ENCODE results near the gene TEX11.
A peak's percentile ranks its signal among the peaks of the same experiment; 100 is the strongest.

TEX11 gene

GRCh38 chrX:70774223-70774622 is 134.3 kb downstream of the TEX11 start:
- TF ChIP-seq EZH2phosphoT487 (IDR thresholded peaks at IDR 0.05; ENCODE audit: low read length) (no peak), CTCF (IDR thresholded peaks at IDR 0.05; ENCODE audit: low read length) (no peak), EZH2 (optimal IDR thresholded peaks at IDR 0.05; ENCODE audit: low read depth, low read length) (no peak)
- Histone ChIP-seq H3K27me3 (replicated peaks; ENCODE audit: insufficient read depth, low read length) (no peaks in the 10 kb centered on the region), H3F3A (ENCODE audit: insufficient read depth, low read length) (no peaks in the 10 kb centered on the region), H3K27ac (ENCODE audit: low read length) (no peak overlapping the region), H3K4me1 (ENCODE audit: low read length) (no peaks in the 10 kb centered on the region), H3K9me3 (replicated peaks; ENCODE audit: insufficient read depth, low read length) (no peaks in the 10 kb centered on the region), H3K4me2 (ENCODE audit: low read depth, low read length) (no peak overlapping the region), H3K9ac (ENCODE audit: low read length) (no peak overlapping the region), H3K4me3 (ENCODE audit: low read length) (no peak overlapping the region), H4K20me1 (ENCODE audit: insufficient read depth, low read length) (no peaks in the 10 kb centered on the region), H3K36me3 (replicated peaks; ENCODE audit: insufficient read depth, low read length) (no peaks in the 10 kb centered on the region), H3K79me2 (ENCODE audit: low read length) (no peaks in the 10 kb centered on the region), H2AFZ (ENCODE audit: low read length) (no peak overlapping the region), H3K9me2 (replicated peaks; ENCODE audit: insufficient read depth, low read length) (no peaks in the 10 kb centered on the region)
- no peak for DNase-seq

GRCh38 chrX:70769659-70770227 is 138.8 kb downstream of the TEX11 start:
- no peak overlapping the region for H2AFZ ChIP-seq (ENCODE audit: low read length)
- H3F3A ChIP-seq (ENCODE audit: insufficient read depth, low read length): no peaks in the 10 kb centered on the region
- no peak overlapping the region for H3K27ac ChIP-seq (ENCODE audit: low read length)
- no peaks in the 10 kb centered on the region for H3K9me3 ChIP-seq (replicated peaks; ENCODE audit: insufficient read depth, low read length)
- no peak overlapping the region for H3K4me2 ChIP-seq (ENCODE audit: low read depth, low read length)
- no peaks in the 10 kb centered on the region for H3K4me1 ChIP-seq (ENCODE audit: low read length)
- no peak overlapping the region for H3K9ac ChIP-seq (ENCODE audit: low read length)
- H3K4me3 ChIP-seq (ENCODE audit: low read length): no peak overlapping the region
- H3K36me3 ChIP-seq (replicated peaks; ENCODE audit: insufficient read depth, low read length): no peaks in the 10 kb centered on the region
- no peaks in the 10 kb centered on the region for H3K79me2 ChIP-seq (ENCODE audit: low read length)
- H3K27me3 ChIP-seq (replicated peaks; ENCODE audit: insufficient read depth, low read length): no peaks in the 10 kb centered on the region
- H4K20me1 ChIP-seq (ENCODE audit: insufficient read depth, low read length): no peaks in the 10 kb centered on the region
- TF ChIP-seq EZH2 (optimal IDR thresholded peaks at IDR 0.05; ENCODE audit: low read depth, low read length): no peak
- TF ChIP-seq CTCF (IDR thresholded peaks at IDR 0.05; ENCODE audit: low read length): peak; percentile 48
- H3K9me2 ChIP-seq (replicated peaks; ENCODE audit: insufficient read depth, low read length): no peaks in the 10 kb centered on the region
- DNase-seq: peak; percentile 17

- Histone ChIP-seq H2AFZ (ENCODE audit: low read length) (no peak overlapping the region), H3K9me3 (replicated peaks; ENCODE audit: insufficient read depth, low read length) (no peaks in the 10 kb centered on the region), H3K27ac (ENCODE audit: low read length) (no peak overlapping the region), H3K36me3 (replicated peaks; ENCODE audit: insufficient read depth, low read length) (no peaks in the 10 kb centered on the region), H3K4me1 (ENCODE audit: low read length) (no peaks in the 10 kb centered on the region), H3K4me2 (ENCODE audit: low read depth, low read length) (no peak overlapping the region), H3K4me3 (ENCODE audit: low read length) (no peak overlapping the region), H4K20me1 (ENCODE audit: insufficient read depth, low read length) (no peaks in the 10 kb centered on the region), H3K9me2 (replicated peaks; ENCODE audit: insufficient read depth, low read length) (no peaks in the 10 kb centered on the region), H3K27me3 (replicated peaks; ENCODE audit: insufficient read depth, low read length) (no peaks in the 10 kb centered on the region), H3K9ac (ENCODE audit: low read length) (no peak overlapping the region), H3F3A (ENCODE audit: insufficient read depth, low read length) (no peaks in the 10 kb centered on the region), H3K79me2 (ENCODE audit: low read length) (no peaks in the 10 kb centered on the region)
- no peak for DNase-seq
- TF ChIP-seq EZH2phosphoT487 (IDR thresholded peaks at IDR 0.05; ENCODE audit: low read length): no peak
- TF ChIP-seq CTCF (IDR thresholded peaks at IDR 0.05; ENCODE audit: low read length): no peak
- TF ChIP-seq EZH2 (optimal IDR thresholded peaks at IDR 0.05; ENCODE audit: low read depth, low read length): no peak
Measured at GRCh38 chrX:70762285-70762684, 146.2 kb downstream of the TEX11 start.

All from MM.1S (cell line).